Mesenchymal stem cell (in vitro differentiated cells and primary cell): ENCODE results near the gene ZCCHC7.

Experiments used
- DNase-seq: peaks from one replicate; pipeline ENCODE4 v3.0.0-alpha.2; 2013
- H2AFZ ChIP-seq: one replicate; pipeline ENCODE4 v1.6.1; 2013; ENCODE audit warnings: low read depth, mild to moderate bottlenecking, control low read depth, inconsistent platforms, low read length, moderate library complexity
- H2AK5ac ChIP-seq: 2 replicates; pipeline ENCODE4 v1.6.1; 2013; ENCODE audit warnings: low read length, moderate library complexity, mild to moderate bottlenecking, inconsistent platforms; ENCODE audit not compliant: severe bottlenecking
- H2BK120ac ChIP-seq: one replicate; pipeline ENCODE4 v1.6.1; 2013; ENCODE audit warnings: low read depth, mild to moderate bottlenecking, inconsistent platforms, low read length, moderate library complexity
- H2BK12ac ChIP-seq, 2 experiments: one replicate each; pipeline ENCODE4 v1.6.1; 2013; ENCODE audit warnings: inconsistent platforms in 2 of 2, low read length in 2 of 2, mild to moderate bottlenecking in 2 of 2, moderate library complexity in 2 of 2, control low read depth in 1 of 2
- H2BK15ac ChIP-seq: one replicate; pipeline ENCODE4 v1.6.1; 2013; ENCODE audit warnings: mild to moderate bottlenecking, low read depth, inconsistent platforms; ENCODE audit not compliant: poor library complexity, severe bottlenecking
- H2BK5ac ChIP-seq: 2 replicates; pipeline ENCODE4 v1.6.1; 2013; ENCODE audit warnings: low read depth, mild to moderate bottlenecking, low read length, control low read depth, inconsistent platforms; ENCODE audit not compliant: poor library complexity, severe bottlenecking
- H3K14ac ChIP-seq, 2 experiments: one replicate each; pipeline ENCODE4 v1.6.1; 2013; ENCODE audit warnings: inconsistent platforms in 2 of 2, low read length in 2 of 2, control low read depth in 1 of 2, mild to moderate bottlenecking in 1 of 2, moderate library complexity in 1 of 2
- H3K18ac ChIP-seq, 2 experiments: one replicate each; pipeline ENCODE4 v1.6.1; 2013; ENCODE audit warnings: inconsistent platforms in 2 of 2, low read length in 2 of 2, control low read depth in 1 of 2, low read depth in 1 of 2, mild to moderate bottlenecking in 1 of 2
- H3K23ac ChIP-seq, 2 experiments: one replicate each; pipeline ENCODE4 v1.6.1; 2013; ENCODE audit warnings: inconsistent platforms in 2 of 2, low read length in 2 of 2, mild to moderate bottlenecking in 2 of 2, moderate library complexity in 2 of 2, control low read depth in 1 of 2
- H3K27ac ChIP-seq: 2 replicates; pipeline ENCODE4 v1.5.1; 2013; ENCODE audit warnings: mild to moderate bottlenecking, moderate library complexity, low read length, control low read depth, inconsistent platforms; ENCODE audit not compliant: poor library complexity, severe bottlenecking
- H3K27me3 ChIP-seq, 2 experiments: 2 replicates each; pipeline versions ENCODE4 v1.6.1 to v1.7.0; 2013; ENCODE audit warnings: low read length in 2 of 2, mild to moderate bottlenecking in 2 of 2, moderate library complexity in 2 of 2, control low read depth in 1 of 2, inconsistent platforms in 1 of 2; ENCODE audit not compliant: control insufficient read depth in 1 of 2, insufficient read depth in 1 of 2
- H3K36me3 ChIP-seq, 2 experiments: 2 replicates each; pipeline versions ENCODE4 v1.6.1 to v1.7.0; 2013; ENCODE audit warnings: low read length in 2 of 2, control low read depth in 1 of 2, inconsistent platforms in 1 of 2, low read depth in 1 of 2, mild to moderate bottlenecking in 1 of 2; ENCODE audit not compliant: insufficient read depth in 2 of 2, control insufficient read depth in 1 of 2
- H3K4ac ChIP-seq, 2 experiments: one replicate each; pipeline ENCODE4 v1.6.1; 2013; ENCODE audit warnings: inconsistent platforms in 2 of 2, low read length in 2 of 2, mild to moderate bottlenecking in 2 of 2, moderate library complexity in 2 of 2, control low read depth in 1 of 2, low read depth in 1 of 2
- H3K4me1 ChIP-seq: 2 replicates; pipeline ENCODE4 v1.6.1; 2013; ENCODE audit warnings: low read depth, low read length, control low read depth; ENCODE audit not compliant: control insufficient read depth, insufficient read depth
- H3K4me2 ChIP-seq: 2 replicates; pipeline ENCODE4 v1.6.1; 2013; ENCODE audit warnings: low read length, mild to moderate bottlenecking, inconsistent platforms; ENCODE audit not compliant: poor library complexity, severe bottlenecking
- H3K4me3 ChIP-seq, 2 experiments: 2 replicates each; pipeline versions ENCODE4 v1.5.1 to v1.7.0; 2013; ENCODE audit warnings: low read length in 2 of 2, mild to moderate bottlenecking in 2 of 2, control low read depth in 1 of 2, low read depth in 1 of 2; ENCODE audit not compliant: insufficient read depth in 1 of 2
- H3K79me1 ChIP-seq: replicated peaks from 2 replicates; pipeline ENCODE4 v1.6.1; 2013; ENCODE audit warnings: mild to moderate bottlenecking, control low read depth, low read length, inconsistent platforms; ENCODE audit not compliant: poor library complexity, severe bottlenecking
- H3K9ac ChIP-seq: 2 replicates; pipeline ENCODE4 v1.7.0; 2013; ENCODE audit warnings: mild to moderate bottlenecking, low read length, moderate library complexity
- H3K9me3 ChIP-seq: 2 replicates; pipeline ENCODE4 v1.7.0; 2013; ENCODE audit warnings: mild to moderate bottlenecking, low read length; ENCODE audit not compliant: control insufficient read depth
- H4K8ac ChIP-seq: one replicate; pipeline ENCODE4 v1.6.1; 2013; ENCODE audit warnings: inconsistent platforms, mild to moderate bottlenecking, low read length, moderate library complexity
- H4K91ac ChIP-seq: one replicate; pipeline ENCODE4 v1.6.1; 2013; ENCODE audit warnings: mild to moderate bottlenecking, low read length, inconsistent platforms
- WGBS: methylation state at CpG from one replicate; pipeline ENCODE4 v1.1.7; 2013; ENCODE audit warnings: mixed read lengths; 5-methylcytosine and 5-hydroxymethylcytosine counted together

The ZCCHC7 gene

GRCh38 chr9:37149666-37150308 lies 29.4 kb downstream of the ZCCHC7 start:
- H2BK15ac ChIP-seq, result no peak overlapping the region
- no peak overlapping the region for H3K9ac ChIP-seq
- H4K91ac ChIP-seq, result no peak overlapping the region
- H2AFZ ChIP-seq, result no peak overlapping the region
- H2BK12ac ChIP-seq, result no peak overlapping the region
- H3K4me1 ChIP-seq, result no peaks in the 10 kb centered on the region
- H3K23ac ChIP-seq, result no peak overlapping the region
- H3K79me1 ChIP-seq, result peaks cover 8% of the 10 kb centered on the region
- H4K8ac ChIP-seq, result no peak overlapping the region
- H3K18ac ChIP-seq, result no peak overlapping the region
- no peaks in the 10 kb centered on the region for H3K9me3 ChIP-seq
- peaks cover 5 to 29% of the 10 kb centered on the region in 2 experiments for H3K36me3 ChIP-seq
- H3K14ac ChIP-seq, result no peak overlapping the region
- no peak overlapping the region for H3K4ac ChIP-seq
- DNase-seq, result no peak
- H3K27ac ChIP-seq, result no peak overlapping the region
- WGBS, result 87% methylated on average over 1 of the region's 4 CpGs
- H2BK5ac ChIP-seq, result no peak overlapping the region
- no peak overlapping the region for H3K4me2 ChIP-seq
- H3K4me3 ChIP-seq, result no peak overlapping the region
- no peak overlapping the region for H2AK5ac ChIP-seq
- H3K27me3 ChIP-seq, result no peaks in the 10 kb centered on the region
- H2BK120ac ChIP-seq, result no peak overlapping the region

- no peak overlapping the region for H2BK120ac ChIP-seq
Measured at GRCh38 chr9:37150415-37150814, 30.0 kb downstream of the ZCCHC7 start.

DNA sequence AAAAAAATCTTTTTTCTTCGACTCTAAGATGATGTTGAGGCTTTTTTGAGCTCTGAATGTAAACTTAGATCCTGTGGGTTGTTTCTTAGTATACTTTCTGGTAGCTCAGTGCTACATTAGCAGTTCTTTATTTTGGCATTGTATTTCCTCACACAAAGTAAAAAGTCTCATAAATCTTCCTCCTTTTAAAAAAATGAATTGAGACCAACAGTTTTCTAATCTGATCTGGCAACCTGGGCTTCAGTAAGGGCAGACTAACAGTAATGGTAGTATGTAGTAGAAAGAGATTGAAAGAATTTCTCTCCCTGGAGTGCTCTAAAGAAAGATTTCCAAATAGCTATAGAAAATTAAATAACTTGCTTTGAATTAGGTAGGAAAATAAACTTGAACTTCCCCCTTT lies 31.4 kb downstream of the ZCCHC7 start:
- Histone ChIP-seq H3K27ac (no peak overlapping the region), H3K4ac (no peak overlapping the region), H3K4me2 (no peak overlapping the region), H3K4me3 (no peak overlapping the region), H3K27me3 (no peaks in the 10 kb centered on the region), H2BK120ac (no peak overlapping the region), H2AK5ac (no peak overlapping the region), H3K4me1 (no peaks in the 10 kb centered on the region), H3K79me1 (peaks cover 10% of the 10 kb centered on the region), H4K8ac (no peak overlapping the region), H2AFZ (no peak overlapping the region), H3K23ac (no peak overlapping the region), H3K9me3 (no peaks in the 10 kb centered on the region), H3K36me3 (peaks cover 5 to 29% of the 10 kb centered on the region in 2 experiments), H3K9ac (no peak overlapping the region), H3K18ac (no peak overlapping the region), H2BK12ac (no peak overlapping the region), H2BK15ac (no peak overlapping the region), H3K14ac (no peak overlapping the region), H4K91ac (no peak overlapping the region), H2BK5ac (no peak overlapping the region)
- DNase-seq, result no peak
- WGBS, result no CpG with 5 or more reads among the region's 1 CpG

More at GRCh38 chr9:37150415-37150814, 30.0 kb downstream of the ZCCHC7 start:
- H3K9me3 ChIP-seq, result no peaks in the 10 kb centered on the region
- H4K91ac ChIP-seq, result no peak overlapping the region
- peaks cover 8% of the 10 kb centered on the region for H3K79me1 ChIP-seq
- no peak overlapping the region for H2AK5ac ChIP-seq
- no peak overlapping the region for H3K23ac ChIP-seq
- no peak overlapping the region for H2BK5ac ChIP-seq
- no peak for DNase-seq
- no peak overlapping the region for H2BK15ac ChIP-seq
- H2BK12ac ChIP-seq, result no peak overlapping the region
- no peaks in the 10 kb centered on the region for H3K4me1 ChIP-seq
- H4K8ac ChIP-seq, result no peak overlapping the region
- peaks cover 5 to 29% of the 10 kb centered on the region in 2 experiments for H3K36me3 ChIP-seq
- no peak overlapping the region for H3K9ac ChIP-seq
- no peak overlapping the region for H3K4ac ChIP-seq
- H3K4me3 ChIP-seq, result no peak overlapping the region
- no peak overlapping the region for H3K4me2 ChIP-seq
- H3K27ac ChIP-seq, result no peak overlapping the region
- H2AFZ ChIP-seq, result no peak overlapping the region
- H3K14ac ChIP-seq, result no peak overlapping the region
- no peaks in the 10 kb centered on the region for H3K27me3 ChIP-seq
- no peak overlapping the region for H3K18ac ChIP-seq

- 92% methylated on average over 1 of the region's 2 CpGs for WGBS
- H3K4me2 ChIP-seq, result no peak overlapping the region
- H3K36me3 ChIP-seq, result peaks cover 5 to 29% of the 10 kb centered on the region in 2 experiments
- no peaks in the 10 kb centered on the region for H3K27me3 ChIP-seq
- no peak overlapping the region for H4K8ac ChIP-seq
- no peak overlapping the region for H3K14ac ChIP-seq
- H3K18ac ChIP-seq, result no peak overlapping the region
- no peaks in the 10 kb centered on the region for H3K9me3 ChIP-seq
- H3K9ac ChIP-seq, result no peak overlapping the region
- peaks cover 14% of the 10 kb centered on the region for H3K79me1 ChIP-seq
- no peak overlapping the region for H2AK5ac ChIP-seq
- H2BK12ac ChIP-seq, result no peak overlapping the region
- no peak overlapping the region for H2BK5ac ChIP-seq
- H3K4ac ChIP-seq, result no peak overlapping the region
- H2BK120ac ChIP-seq, result no peak overlapping the region
- no peak overlapping the region for H4K91ac ChIP-seq
- no peak overlapping the region for H2BK15ac ChIP-seq
- no peak overlapping the region for H3K27ac ChIP-seq
- H3K4me3 ChIP-seq, result no peak overlapping the region
- no peak for DNase-seq
- H3K23ac ChIP-seq, result no peak overlapping the region
- no peaks in the 10 kb centered on the region for H3K4me1 ChIP-seq
- H2AFZ ChIP-seq, result no peak overlapping the region
Measured at GRCh38 chr9:37152365-37152764, 32.0 kb downstream of the ZCCHC7 start.
